Measurements from ENCODE around the gene SLC12A2.

Gene SLC12A2

DNA sequence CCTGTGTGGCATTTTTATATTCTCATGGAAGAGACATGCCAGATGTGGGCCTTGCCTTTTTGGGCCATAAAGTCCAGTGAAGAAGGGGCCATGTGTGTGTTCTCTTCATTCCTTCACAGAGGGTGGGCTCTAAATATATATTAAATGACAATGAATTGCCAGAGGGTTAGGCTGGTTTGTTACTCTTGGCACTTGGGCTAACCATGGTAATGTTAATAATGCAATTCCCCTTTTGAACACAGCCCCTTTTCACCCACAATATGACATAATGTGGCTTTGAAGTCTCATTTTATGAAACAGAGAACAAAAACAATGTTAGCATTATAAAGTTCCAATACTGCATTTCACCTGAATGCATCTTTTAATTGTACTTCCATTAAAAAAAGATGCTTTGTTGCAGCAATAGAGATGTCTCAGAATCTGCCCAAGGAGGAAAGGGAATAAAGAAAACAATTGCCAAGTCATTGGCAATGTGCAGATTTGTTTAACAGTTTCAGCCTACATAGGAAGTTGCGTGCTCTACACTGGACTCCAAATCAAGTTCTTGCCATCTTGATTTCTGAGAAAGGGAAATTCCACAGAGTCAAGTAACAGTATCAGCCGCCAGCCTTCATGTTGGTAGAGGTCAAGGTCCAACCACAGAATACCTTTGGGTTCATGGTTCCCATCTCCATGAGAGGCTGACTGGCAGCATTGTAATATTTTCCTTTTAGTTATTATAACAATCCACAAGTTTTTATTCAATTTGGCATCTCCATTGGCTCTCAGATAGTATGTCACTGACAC lies 141.9 kb downstream of the SLC12A2 start:
- no peak for DNase-seq (ENCODE audit: low read depth in 2 of 2)

DNA sequence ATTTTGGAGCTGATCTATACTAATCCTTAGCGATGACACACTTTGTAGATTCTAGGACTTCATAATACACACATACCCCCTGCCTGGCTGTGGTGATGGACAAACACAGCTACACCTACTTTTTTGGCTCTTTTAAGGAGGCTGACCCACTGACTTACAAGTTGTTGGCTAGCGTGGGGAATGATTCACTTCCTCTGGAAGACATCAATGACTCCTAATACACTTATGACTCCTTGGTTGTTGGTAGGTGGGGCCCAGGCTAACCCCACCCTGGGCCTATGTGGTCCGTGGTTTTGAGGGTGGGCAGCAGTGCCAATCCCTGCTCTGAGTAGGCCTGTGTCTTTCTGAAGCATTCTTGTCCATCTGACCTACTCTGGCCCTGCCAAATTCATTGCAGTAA lies 144.4 kb downstream of the SLC12A2 start:
- DNase-seq (ENCODE audit: low read depth in 2 of 2), result peak in 1 of 2 experiments; percentile 44

DNA sequence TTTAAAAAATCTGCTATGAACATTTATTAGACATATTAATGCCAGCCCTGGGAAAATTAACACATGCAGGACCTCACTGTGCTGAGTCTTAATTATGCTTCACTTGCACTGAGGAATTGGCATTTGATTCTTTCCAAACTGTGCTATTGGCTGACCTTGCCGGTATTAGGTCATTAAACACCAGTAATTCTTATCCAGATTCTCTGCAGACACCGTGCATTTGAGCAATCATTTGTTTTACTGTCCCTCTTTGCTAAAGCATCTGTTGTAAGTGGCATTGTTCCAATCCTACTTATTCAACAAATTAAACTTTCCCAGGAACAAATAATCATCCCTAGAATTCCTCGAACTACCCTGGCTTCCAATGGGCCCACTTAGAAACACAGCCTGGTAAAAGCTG lies 145.0 kb downstream of the SLC12A2 start:
- DNase-seq (ENCODE audit: low read depth in 2 of 2), result no peak

DNA sequence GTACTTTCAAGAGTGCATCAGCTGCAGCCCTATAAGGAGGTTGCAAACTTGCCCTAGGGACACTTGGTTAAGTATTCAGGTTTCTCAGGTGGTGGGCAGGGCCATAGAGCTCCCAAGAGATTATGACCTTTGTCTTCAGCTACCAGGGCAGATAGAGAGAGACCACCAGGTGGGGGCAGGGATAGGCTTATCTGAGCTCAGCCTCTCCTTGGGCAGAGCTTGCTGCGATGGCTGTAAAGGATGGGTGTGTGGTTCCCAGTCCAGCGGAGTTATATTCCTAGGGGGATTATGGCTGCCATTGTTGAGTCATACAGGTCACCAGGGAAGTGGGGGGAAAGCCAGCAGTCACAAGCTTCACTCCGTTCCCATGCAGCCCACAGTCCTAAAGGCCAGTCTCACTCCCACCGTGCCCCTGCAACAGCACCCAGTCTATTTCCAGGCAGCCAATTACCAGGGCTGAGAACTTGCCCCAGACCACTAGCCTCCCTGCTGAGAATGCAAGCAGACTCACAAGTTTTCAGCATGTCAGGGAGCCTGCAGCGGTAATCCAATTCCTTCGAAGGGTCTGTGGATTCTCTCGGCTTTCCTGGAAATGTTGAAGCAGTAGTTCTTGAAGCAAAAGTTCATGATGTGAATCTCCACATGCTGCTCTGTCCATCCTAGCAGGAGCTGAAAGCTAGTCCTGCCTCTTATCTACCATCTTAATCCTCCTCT lies 151.5 kb downstream of the SLC12A2 start:
- DNase-seq (ENCODE audit: low read depth in 2 of 2), result no peak

DNA sequence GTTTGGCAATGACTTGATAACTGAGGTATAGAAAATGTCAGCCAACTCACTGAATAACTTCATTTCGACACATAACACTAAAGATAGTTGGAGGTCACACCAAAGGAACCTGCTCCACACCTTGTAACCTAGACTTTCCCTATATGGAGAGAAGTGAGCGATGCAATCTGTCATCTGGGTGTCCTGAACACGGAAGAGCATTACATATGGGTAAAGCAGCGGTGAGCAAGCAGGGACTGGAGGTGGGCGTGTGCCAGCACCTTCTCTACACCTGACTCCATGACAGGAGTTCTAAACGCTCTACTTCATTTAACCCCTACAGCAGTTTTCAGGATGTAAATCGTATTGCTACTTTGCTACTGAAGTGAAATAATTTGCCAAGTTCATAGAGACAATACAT lies 152.8 kb downstream of the SLC12A2 start:
- DNase-seq (ENCODE audit: low read depth in 2 of 2), result no peak

DNA sequence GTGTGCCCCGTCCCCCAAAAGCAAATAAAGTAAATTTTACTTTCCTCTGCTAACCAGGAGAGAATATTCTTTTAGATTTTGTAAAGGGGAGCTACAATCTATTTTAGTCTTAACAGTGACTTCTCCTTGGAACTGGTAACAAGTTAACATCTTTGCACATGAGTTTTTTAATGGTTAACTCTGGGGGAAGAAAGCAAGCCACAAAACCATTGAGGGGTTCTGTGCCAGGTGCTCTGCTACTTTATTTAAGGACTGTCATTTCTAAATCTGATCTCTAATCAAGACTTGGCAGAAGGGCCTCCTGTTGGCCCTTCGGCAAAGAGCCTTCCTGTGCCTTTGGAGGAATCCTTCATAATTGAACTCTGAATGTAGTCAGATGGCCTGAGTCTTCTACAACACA lies 153.4 kb downstream of the SLC12A2 start:
- no peak for DNase-seq (ENCODE audit: low read depth in 2 of 2)

DNA sequence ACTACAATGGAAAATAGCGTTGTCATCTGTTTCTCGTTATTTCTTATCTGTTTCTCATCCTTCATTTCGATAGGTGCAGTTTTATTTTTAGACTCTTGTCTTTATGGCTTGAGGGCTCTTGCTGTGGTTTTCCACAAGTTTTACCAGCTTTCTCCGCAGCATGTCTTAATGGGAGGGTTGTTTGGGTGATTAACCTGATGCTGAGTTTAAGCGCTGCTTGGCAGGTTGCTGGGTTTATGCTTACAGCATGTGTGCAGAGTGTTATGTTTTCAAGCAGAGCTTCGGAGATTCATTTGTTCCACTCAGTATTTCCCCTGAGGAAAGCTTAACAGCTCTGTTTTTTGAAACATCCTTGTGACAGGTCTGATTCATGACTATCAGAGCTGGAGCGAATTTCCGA lies 154.0 kb downstream of the SLC12A2 start:
- DNase-seq (ENCODE audit: low read depth in 2 of 2), result peak in 1 of 2 experiments; percentile 37
